Liver (tissue), 9 donors: Measurements from ENCODE around the gene PTPRQ. TPM values are rescaled to one million over a fixed set of nuclear protein-coding genes. Genes with fewer than 3 reads are reported as not detected.

ENCODE experiments used
- DNase-seq: peaks from one replicate; pipeline ENCODE4 v3.0.0-alpha.2; 2017; ENCODE audit warnings: low spot score
- H3K27ac ChIP-seq, 2 donors: one replicate each; pipeline ENCODE4 v1.7.0; 2013; ENCODE audit warnings: inconsistent platforms in 2 of 2, low read length in 2 of 2, control low read depth in 1 of 2, low read depth in 1 of 2, mild to moderate bottlenecking in 1 of 2
- H3K27me3 ChIP-seq, 4 donors: one replicate each; pipeline versions ENCODE4 v1.6.1 to v1.7.0; 2013; ENCODE audit warnings: low read length in 3 of 4, inconsistent platforms in 1 of 4, mild to moderate bottlenecking in 1 of 4, moderate library complexity in 1 of 4; ENCODE audit not compliant: control insufficient read depth in 4 of 4, insufficient read depth in 4 of 4
- H3K36me3 ChIP-seq, 4 donors: one replicate each; pipeline versions ENCODE4 v1.6.1 to v1.7.0; 2013; ENCODE audit warnings: low read length in 3 of 4, mild to moderate bottlenecking in 3 of 4, low read depth in 1 of 4, moderate library complexity in 1 of 4; ENCODE audit not compliant: control insufficient read depth in 4 of 4, insufficient read depth in 3 of 4
- H3K4me1 ChIP-seq, 4 donors: one replicate each; pipeline versions ENCODE4 v1.6.1 to v1.7.0; 2013; ENCODE audit warnings: low read length in 3 of 4, mild to moderate bottlenecking in 3 of 4, moderate library complexity in 1 of 4; ENCODE audit not compliant: control insufficient read depth in 4 of 4, insufficient read depth in 4 of 4
- H3K4me3 ChIP-seq, 3 donors: one replicate each; pipeline versions ENCODE4 v1.6.1 to v1.7.0; 2013; ENCODE audit warnings: low read length in 3 of 3, control low read depth in 1 of 3, low read depth in 1 of 3, mild to moderate bottlenecking in 1 of 3
- H3K9ac ChIP-seq, 2 donors: one replicate each; pipeline ENCODE4 v1.7.0; 2013; ENCODE audit warnings: low read length in 2 of 2, mild to moderate bottlenecking in 2 of 2, moderate library complexity in 2 of 2, control low read depth in 1 of 2, low read depth in 1 of 2
- H3K9me3 ChIP-seq, 4 donors: one replicate each; pipeline versions ENCODE4 v1.6.1 to v1.7.0; 2013; ENCODE audit warnings: low read length in 3 of 4; ENCODE audit not compliant: control insufficient read depth in 4 of 4
- ATF3 ChIP-seq: IDR thresholded peaks from 2 replicates; pipeline ENCODE4 v1.6.1; 2016; ENCODE audit warnings: antibody characterized with exemption
- CTCF ChIP-seq: fragments of 150-350 bp; IDR thresholded peaks from 2 replicates; pipeline ENCODE4 v1.5.1; 2017; ENCODE audit warnings: improper control_type of control experiment, low read depth, low read length; ENCODE audit not compliant: missing input control
- EGR1 ChIP-seq, 2 donors: IDR thresholded peaks; 2 replicates each; pipeline ENCODE4 v1.6.1; 2016 to 2018; ENCODE audit warnings: antibody characterized with exemption in 2 of 2, low read depth in 2 of 2
- FOXA1 ChIP-seq: IDR thresholded peaks from 2 replicates; pipeline ENCODE4 v1.6.1; 2016; ENCODE audit warnings: antibody characterized with exemption
- GABPA ChIP-seq, 2 donors: IDR thresholded peaks in 1 of 2; conservative IDR thresholded peaks in 1 of 2; 2 replicates each; pipeline ENCODE4 v1.6.1; 2016; ENCODE audit warnings: antibody characterized with exemption in 2 of 2, mild to moderate bottlenecking in 1 of 2, moderate library complexity in 1 of 2
- HNF4A ChIP-seq, 2 donors: conservative IDR thresholded peaks; 2 replicates each; pipeline ENCODE4 v1.6.1; 2016; ENCODE audit warnings: antibody characterized with exemption in 2 of 2, mild to moderate bottlenecking in 2 of 2
- JUND ChIP-seq, 2 donors: IDR thresholded peaks; 2 replicates each; pipeline ENCODE4 v1.6.1; 2016; ENCODE audit warnings: antibody characterized with exemption in 2 of 2
- MAX ChIP-seq: IDR thresholded peaks from 2 replicates; pipeline ENCODE4 v1.6.1; 2016; ENCODE audit warnings: antibody characterized with exemption
- NR2F2 ChIP-seq: IDR thresholded peaks from 2 replicates; pipeline ENCODE4 v1.6.1; 2016; ENCODE audit warnings: antibody characterized with exemption
- RAD21 ChIP-seq, 2 donors: IDR thresholded peaks; 2 replicates each; pipeline ENCODE4 v1.6.1; 2016; ENCODE audit warnings: antibody characterized with exemption in 2 of 2, mild to moderate bottlenecking in 2 of 2
- SP1 ChIP-seq: IDR thresholded peaks from 2 replicates; pipeline ENCODE4 v1.6.1; 2018; ENCODE audit warnings: antibody characterized with exemption, mild to moderate bottlenecking
- TAF1 ChIP-seq: conservative IDR thresholded peaks from 2 replicates; pipeline ENCODE4 v1.6.1; 2016; ENCODE audit warnings: antibody characterized with exemption, mild to moderate bottlenecking
- YY1 ChIP-seq: IDR thresholded peaks from 2 replicates; pipeline ENCODE4 v1.6.1; 2016; ENCODE audit warnings: antibody characterized with exemption, mild to moderate bottlenecking
- ZBTB33 ChIP-seq: IDR thresholded peaks from 2 replicates; pipeline ENCODE4 v1.6.1; 2016; ENCODE audit warnings: antibody characterized with exemption
- WGBS: extraction: QIAGEN DNeasy Blood & Tissue Kit; methylation state at CpG from one replicate; pipeline ENCODE4 v1.1.7; 2013; 5-methylcytosine and 5-hydroxymethylcytosine counted together
- polyA plus RNA-seq, 2 donors: library from polyadenylated mRNA; stranded (reverse) in 1 of 2; unstranded in 1 of 2; fragments of 200-250 nt in 1 of 2; fragments of >200 nt in 1 of 2; fragmentation: Nextera tagmentation in 1 of 2; extraction: Ambion mirVana in 1 of 2; gene quantifications; one replicate each; pipeline versions ENCODE4 v1.2.1 to v1.2.3, GENCODE V29; 2013 to 2015
- total RNA-seq, 2 donors: library from RNA; depleted of rRNA; stranded (reverse); fragments of >200 nt; gene quantifications; one replicate each; pipeline ENCODE4 v1.2.3, GENCODE V29; 2014
- donor health status: healthy.
- donor health status: healthy.
- donor health status: healthy.
- donor health status: healthy.
- donor health status: healthy.

PTPRQ gene
- total and polyA plus RNA-seq, 4 donors: 0.02 to 0.08 (median 0.04) TPM

GRCh38 chr12:80711866-80712265 is 267.8 kb downstream of the PTPRQ start:
- Histone ChIP-seq H3K27ac (no peak overlapping the region), H3K4me1 (peaks cover 0 to 6% (median 2%) of the 10 kb centered on the region in 4 donors), H3K36me3 (no peaks in the 10 kb centered on the region), H3K4me3 (no peak overlapping the region), H3K9me3 (no peaks in the 10 kb centered on the region), H3K9ac (no peak overlapping the region), H3K27me3 (no peaks in the 10 kb centered on the region)
- 82% methylated on average over 1 of the region's 1 CpG for WGBS
- TF ChIP-seq ZBTB33 (no peak), GABPA (IDR thresholded peaks at IDR 0.05 in 1 of 2, conservative IDR thresholded peaks at IDR 0.05 in 1 of 2) (no peak), CTCF (no peak), EGR1 (IDR thresholded peaks at IDR 0.05; ENCODE audit: low read depth in 2 of 2) (no peak), MAX (no peak), YY1 (no peak), SP1 (no peak)
- no peak for DNase-seq

- Histone ChIP-seq H3K27me3 (no peaks in the 10 kb centered on the region), H3K9ac (no peak overlapping the region), H3K9me3 (no peaks in the 10 kb centered on the region), H3K4me3 (no peak overlapping the region), H3K36me3 (no peaks in the 10 kb centered on the region), H3K27ac (no peak overlapping the region), H3K4me1 (peaks cover 0 to 6% (median 2%) of the 10 kb centered on the region in 4 donors)
- no peak for DNase-seq
- no peak for TF ChIP-seq JUND (IDR thresholded peaks at IDR 0.05)
- no peak for TF ChIP-seq EGR1 (IDR thresholded peaks at IDR 0.05; ENCODE audit: low read depth in 2 of 2)
- no peak for TF ChIP-seq TAF1
Observed at GRCh38 chr12:80712866-80713265, 268.8 kb downstream of the PTPRQ start.

GRCh38 chr12:80713419-80713818 is 269.4 kb downstream of the PTPRQ start:
- DNase-seq: no peak
- H3K9me3 ChIP-seq: no peaks in the 10 kb centered on the region
- 71% methylated on average over 4 of the region's 4 CpGs for WGBS
- peaks cover 0 to 4% (median 2%) of the 10 kb centered on the region in 4 donors for H3K4me1 ChIP-seq
- H3K36me3 ChIP-seq: no peaks in the 10 kb centered on the region
- no peaks in the 10 kb centered on the region for H3K27me3 ChIP-seq
- H3K9ac ChIP-seq: no peak overlapping the region
- H3K4me3 ChIP-seq: no peak overlapping the region
- no peak overlapping the region for H3K27ac ChIP-seq
- TF ChIP-seq SP1 (no peak), NR2F2 (no peak), ATF3 (no peak), YY1 (no peak), EGR1 (IDR thresholded peaks at IDR 0.05; ENCODE audit: low read depth in 2 of 2) (no peak), ZBTB33 (no peak), FOXA1 (no peak), RAD21 (IDR thresholded peaks at IDR 0.05) (no peak), CTCF (no peak), HNF4A (conservative IDR thresholded peaks at IDR 0.05) (no peak), JUND (IDR thresholded peaks at IDR 0.05) (no peak), MAX (no peak), GABPA (IDR thresholded peaks at IDR 0.05 in 1 of 2, conservative IDR thresholded peaks at IDR 0.05 in 1 of 2) (no peak)
